NCI-H2196 (cell line): ENCODE results near the gene SMIM10L2A.
"Not testable (repeated sequence)": the region's sequence is repeated elsewhere in the genome, so short reads cannot be mapped to it uniquely, and the experiment has no call there.

Source experiments
- DNase-seq: peaks from one replicate; lab custom pipeline; 2025; ENCODE audit not compliant: unreplicated experiment; lab: John Stamatoyannopoulos, UW

SMIM10L2A gene

GRCh38 chrX:135421537-135421931 lies 210 bp upstream of the SMIM10L2A start:
- peak; percentile 74 for DNase-seq

GRCh38 chrX:135422810-135423168 lies 1.0 kb downstream of the SMIM10L2A start:
- DNase-seq: not testable (repeated sequence)

GRCh38 chrX:135423173-135423864 lies 1.6 kb downstream of the SMIM10L2A start:
- not testable (repeated sequence) for DNase-seq

GRCh38 chrX:135424469-135424868 lies 2.7 kb downstream of the SMIM10L2A start:
- DNase-seq: no peak

- no peak for DNase-seq
Measured at GRCh38 chrX:135425026-135425965, 3.6 kb downstream of the SMIM10L2A start.

- no peak for DNase-seq
Measured at GRCh38 chrX:135429429-135429828, 7.7 kb downstream of the SMIM10L2A start.

- DNase-seq: no peak
Measured at GRCh38 chrX:135431886-135432285, 10.1 kb downstream of the SMIM10L2A start.

GRCh38 chrX:135432453-135432852 lies 10.7 kb downstream of the SMIM10L2A start:
- DNase-seq: no peak

- no peak for DNase-seq
Measured at GRCh38 chrX:135432881-135433521, 11.3 kb downstream of the SMIM10L2A start.

- no peak for DNase-seq
Measured at GRCh38 chrX:135433531-135434257, 11.9 kb downstream of the SMIM10L2A start.

- no peak for DNase-seq
Measured at GRCh38 chrX:135434258-135435138, 12.8 kb downstream of the SMIM10L2A start.

GRCh38 chrX:135435139-135435922 lies 13.6 kb downstream of the SMIM10L2A start:
- no peak for DNase-seq

- DNase-seq: no peak
Measured at GRCh38 chrX:135435933-135436332, 14.2 kb downstream of the SMIM10L2A start.

GRCh38 chrX:135436456-135436855 lies 14.7 kb downstream of the SMIM10L2A start:
- DNase-seq: no peak

- DNase-seq: peak; percentile 44
Measured at GRCh38 chrX:135436966-135437866, 15.5 kb downstream of the SMIM10L2A start.

GRCh38 chrX:135437867-135438733 lies 16.4 kb downstream of the SMIM10L2A start:
- peak; percentile 44 for DNase-seq

GRCh38 chrX:135438734-135439043 lies 16.9 kb downstream of the SMIM10L2A start:
- no peak for DNase-seq
